WI38 (cell line): ENCODE measurements around the gene CADM1.

Experiments used
- H3K4me3 ChIP-seq: 2 replicates; pipeline ENCODE4 v1.5.1; 2011; ENCODE audit warnings: low read depth, mild to moderate bottlenecking, control low read depth, low read length
- CTCF ChIP-seq: IDR thresholded peaks from 2 replicates; pipeline ENCODE4 v1.5.1; 2012; ENCODE audit warnings: low read depth, mild to moderate bottlenecking, control low read depth, low read length

CADM1 gene

GRCh38 chr11:115184901-115185300, 319.3 kb downstream of the CADM1 start:
- H3K4me3 ChIP-seq, result no peak overlapping the region
- no peak for TF ChIP-seq CTCF

GRCh38 chr11:115183830-115184229, 320.4 kb downstream of the CADM1 start:
- H3K4me3 ChIP-seq, result no peak overlapping the region
- no peak for TF ChIP-seq CTCF

GRCh38 chr11:115183136-115183535, 321.1 kb downstream of the CADM1 start:
- TF ChIP-seq CTCF, result no peak
- no peak overlapping the region for H3K4me3 ChIP-seq

- H3K4me3 ChIP-seq, result no peak overlapping the region
- TF ChIP-seq CTCF, result no peak
These were observed 321.8 kb downstream of the CADM1 start for GRCh38 chr11:115182282-115182955.

GRCh38 chr11:115181538-115181937, 322.7 kb downstream of the CADM1 start:
- no peak for TF ChIP-seq CTCF
- H3K4me3 ChIP-seq, result no peak overlapping the region

- H3K4me3 ChIP-seq, result no peak overlapping the region
- no peak for TF ChIP-seq CTCF
These were observed 323.9 kb downstream of the CADM1 start for GRCh38 chr11:115180272-115180671.

- TF ChIP-seq CTCF, result no peak
- H3K4me3 ChIP-seq, result no peak overlapping the region
These were observed 324.6 kb downstream of the CADM1 start for GRCh38 chr11:115179636-115180035.
